Stimulated activated CD4-positive, alpha-beta T cell treated with anti-CD3 and anti-CD28 coated beads, Interleukin-12 subunit alpha, Interleukin-12 subunit beta, amount 100 ng/mL, for 4 hours (primary cell): ENCODE measurements around the gene ERCC3.
A peak's percentile ranks its signal among the peaks of the same experiment; 100 is the strongest.

Experiments used
- DNase-seq: peaks from one replicate; pipeline ENCODE4 v3.0.0-alpha.2; 2020

The ERCC3 gene

DNA sequence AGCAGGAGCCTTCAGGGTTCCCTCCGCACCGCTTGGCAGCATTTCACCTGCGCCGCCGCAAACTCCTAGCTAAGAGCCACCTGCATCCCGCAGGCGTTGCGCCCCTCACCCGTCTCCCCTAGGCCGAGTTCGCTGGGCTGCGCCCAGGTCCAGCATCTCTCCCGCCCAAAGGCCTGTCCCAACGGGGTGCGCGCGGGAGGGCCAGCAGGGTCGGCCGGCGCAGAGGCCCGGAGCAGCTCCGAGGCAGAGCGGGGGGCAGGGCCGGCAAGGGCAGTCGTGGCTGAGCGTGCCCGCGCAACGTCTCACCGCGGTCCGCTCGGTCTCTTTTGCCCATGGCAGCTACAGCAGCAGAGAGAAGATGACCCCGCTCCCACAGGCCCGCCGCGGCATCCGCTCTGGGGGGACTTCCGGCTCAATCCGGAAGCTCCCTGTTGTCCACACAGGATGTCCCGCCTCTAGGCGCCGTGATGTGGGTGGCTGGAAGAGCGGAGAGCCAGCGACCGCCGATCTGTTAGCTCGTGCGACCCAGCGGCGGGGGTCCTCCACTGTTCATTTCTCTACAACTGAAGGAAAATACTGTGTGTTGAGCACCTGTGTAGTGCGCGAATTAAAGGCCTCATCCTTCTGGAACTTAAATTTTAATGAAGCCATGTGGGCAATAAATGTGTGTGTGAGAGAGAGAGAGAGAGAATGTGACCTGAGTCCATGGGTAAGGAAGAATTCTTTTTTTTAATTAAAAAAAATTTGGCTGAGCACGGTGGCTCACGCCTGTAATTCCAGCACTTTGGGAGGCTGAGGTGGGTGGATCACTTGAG is at the start of gene ERCC3:
Gene ERCC3 (minus strand): TSS at position 397 of the 815 bp plus-strand sequence. CDS start 63 bp downstream, at position 334.
- peak; percentile 82 for DNase-seq

DNA sequence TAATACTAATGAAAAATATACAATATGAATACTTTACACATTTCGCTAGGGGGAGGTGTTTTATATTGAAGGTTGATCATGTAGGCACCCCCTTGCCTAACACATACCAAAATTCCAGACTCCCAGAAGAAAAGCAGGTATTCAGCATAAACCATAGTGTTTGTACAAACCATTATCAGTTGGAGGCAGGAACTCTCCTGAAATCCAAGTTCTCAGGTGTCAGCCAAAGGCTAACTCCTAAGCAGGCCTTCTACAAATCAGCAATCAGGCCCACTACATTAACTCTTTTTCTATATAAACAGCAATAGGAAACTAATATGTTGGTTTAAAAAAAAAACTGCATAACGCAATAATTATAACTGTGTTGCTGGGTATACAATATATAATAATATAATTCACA is 49.3 kb upstream of the ERCC3 start:
- no peak for DNase-seq

- DNase-seq: no peak
Observed at GRCh38 chr2:127342101-127342500, 48.2 kb upstream of the ERCC3 start.

- DNase-seq: no peak
Observed at GRCh38 chr2:127332335-127332734, 38.4 kb upstream of the ERCC3 start.

GRCh38 chr2:127330753-127331152 is 36.8 kb upstream of the ERCC3 start:
- DNase-seq: no peak

GRCh38 chr2:127326289-127326945 is 32.5 kb upstream of the ERCC3 start:
- no peak for DNase-seq

GRCh38 chr2:127324635-127325034 is 30.7 kb upstream of the ERCC3 start:
- DNase-seq: no peak

- DNase-seq: no peak
Observed at GRCh38 chr2:127321303-127321702, 27.4 kb upstream of the ERCC3 start.

DNA sequence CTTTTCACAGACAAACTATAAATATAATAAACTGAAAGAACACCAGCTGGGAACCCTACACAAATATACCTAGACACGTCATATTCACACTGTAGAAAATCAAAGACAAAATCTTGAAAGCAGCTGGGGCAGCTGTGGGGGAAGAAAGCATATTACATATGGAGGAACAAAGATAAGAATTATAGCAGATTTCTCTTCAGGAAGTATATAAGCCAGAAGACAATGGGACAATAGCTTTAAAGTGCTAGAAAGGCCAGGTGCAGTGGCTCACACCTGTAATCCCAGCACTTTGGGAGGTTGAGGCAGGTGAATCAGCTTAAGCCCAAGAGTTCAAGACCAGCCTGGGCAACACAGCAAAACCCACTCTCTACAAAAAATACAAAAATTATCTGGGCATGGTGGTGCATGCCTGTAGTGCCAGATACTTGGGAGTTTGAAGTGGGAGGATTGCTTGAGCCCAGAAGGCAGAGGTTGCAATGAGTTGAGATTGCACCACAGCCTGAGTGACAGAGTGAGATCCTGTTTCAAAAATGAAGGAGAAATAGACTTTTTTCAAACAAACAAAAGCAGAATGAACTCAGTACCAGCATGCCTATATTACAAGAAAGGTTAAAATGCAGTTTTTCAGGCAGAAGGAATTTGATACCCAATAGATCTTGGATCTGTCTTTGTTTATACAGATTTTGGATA is 26.8 kb upstream of the ERCC3 start:
- DNase-seq: no peak

- DNase-seq: no peak
Observed at GRCh38 chr2:127320067-127320466, 26.1 kb upstream of the ERCC3 start.

- no peak for DNase-seq
Observed at GRCh38 chr2:127314193-127314988, 20.4 kb upstream of the ERCC3 start.

- DNase-seq: no peak
Observed at GRCh38 chr2:127313406-127313805, 19.5 kb upstream of the ERCC3 start.

DNA sequence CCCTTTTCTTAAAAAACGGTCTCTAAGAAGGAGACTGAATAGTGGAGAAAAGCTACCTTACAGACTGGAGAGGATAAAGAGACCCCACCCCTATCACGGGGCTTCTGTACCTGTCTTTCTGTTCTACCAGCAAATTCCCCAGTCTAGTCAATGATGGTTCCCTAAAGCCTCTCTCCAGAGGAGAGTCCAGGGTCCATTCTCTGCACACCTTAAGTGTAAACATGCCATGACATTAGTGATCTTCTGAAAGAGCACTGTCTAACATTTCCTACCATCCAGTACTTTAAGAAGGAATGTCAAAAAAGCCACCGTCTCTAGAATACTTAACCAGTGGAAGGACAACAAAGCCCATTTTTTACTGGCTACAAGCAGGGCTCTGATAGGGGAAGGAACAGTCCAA is 17.0 kb upstream of the ERCC3 start:
- DNase-seq: no peak

- no peak for DNase-seq
Observed at GRCh38 chr2:127309468-127309867, 15.5 kb upstream of the ERCC3 start.

DNA sequence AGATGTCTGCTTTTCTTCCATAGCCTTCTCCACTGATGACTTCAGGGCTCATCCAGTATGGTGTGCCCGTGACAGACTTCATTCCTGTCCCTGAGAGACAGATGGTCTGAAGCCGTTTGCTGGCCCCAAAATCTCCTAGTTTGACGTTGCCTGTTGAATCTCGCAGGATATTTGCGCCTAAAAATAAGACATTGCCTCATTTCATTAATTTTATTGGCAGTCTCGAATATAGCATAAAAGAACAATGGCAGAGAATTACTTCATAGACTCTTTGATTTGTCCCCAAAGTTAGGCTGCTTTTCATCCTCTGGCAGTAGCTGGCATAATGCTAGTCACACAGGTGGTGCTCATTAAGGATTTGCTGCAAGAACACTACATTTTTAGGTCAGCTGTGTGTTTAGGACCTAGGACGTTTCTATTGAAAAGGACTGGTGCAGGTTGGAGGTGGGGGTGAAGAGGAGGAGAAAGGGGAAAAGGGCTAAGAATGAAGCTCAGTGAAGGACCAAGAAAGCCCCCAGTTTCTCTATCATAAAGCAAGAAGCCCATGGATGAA is 14.7 kb upstream of the ERCC3 start:
- no peak for DNase-seq

GRCh38 chr2:127305990-127306585 is 12.1 kb upstream of the ERCC3 start:
- DNase-seq: no peak

GRCh38 chr2:127302168-127302567 is 8.2 kb upstream of the ERCC3 start:
- DNase-seq: no peak

GRCh38 chr2:127293386-127293747 is 577 bp downstream of the ERCC3 start:
- no peak for DNase-seq

DNA sequence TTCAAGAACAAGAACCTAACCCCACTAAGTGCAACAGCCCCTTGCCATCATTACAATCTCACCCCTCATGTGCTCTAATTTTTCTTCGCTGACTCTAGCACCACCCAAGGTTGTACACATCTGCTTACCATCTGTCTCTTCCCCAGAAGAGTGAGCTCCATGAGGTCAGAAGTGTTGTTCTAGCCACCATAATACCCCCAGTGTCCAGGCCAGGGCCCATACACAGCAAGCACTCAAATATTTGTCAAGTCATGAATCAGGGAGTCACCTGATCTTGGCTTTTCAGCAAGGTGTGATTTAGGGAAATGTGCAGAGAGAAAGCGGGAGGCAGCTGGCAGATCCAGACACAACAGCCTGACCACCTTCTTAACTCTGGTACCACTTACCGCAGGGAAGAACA is 5.7 kb downstream of the ERCC3 start:
- no peak for DNase-seq

GRCh38 chr2:127283275-127283674 is 10.7 kb downstream of the ERCC3 start:
- no peak for DNase-seq

GRCh38 chr2:127280693-127281092 is 13.3 kb downstream of the ERCC3 start:
- DNase-seq: no peak

DNA sequence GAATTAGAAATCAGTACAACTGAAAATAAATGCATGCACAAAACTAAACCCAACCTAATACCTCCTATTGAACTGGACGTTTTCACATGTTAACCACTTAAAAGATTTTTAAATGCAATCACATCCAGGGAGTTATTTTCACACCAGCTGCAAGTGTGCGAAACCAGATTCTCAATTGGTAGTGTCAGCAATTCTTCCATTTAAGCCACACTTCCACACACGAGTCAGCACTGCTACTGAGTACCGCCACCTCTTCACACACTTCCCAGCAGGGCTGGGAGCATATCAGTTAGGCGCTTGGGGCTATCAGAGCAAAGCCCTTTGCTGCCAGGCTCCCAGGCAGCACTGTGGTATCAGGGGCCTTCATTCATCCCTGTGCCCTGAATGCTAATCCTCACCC is 14.2 kb downstream of the ERCC3 start:
- DNase-seq: no peak
